ENCODE measurements around the gene SYNPO2. TPM values are rescaled to one million over a fixed set of nuclear protein-coding genes. Genes with fewer than 3 reads are reported as not detected.

The SYNPO2 gene
- total and polyA plus RNA-seq, 4 donors, result 85.9 to 1,531 (median 273) TPM

GRCh38 chr4:118985170-118986000, 96.7 kb downstream of the SYNPO2 start:
- intact Hi-C loops (cut with DNase I), result loop anchor here (5.0 to 10.0 kb wide), 5 partner anchors 117 to 1069 kb away; partner anchors contain the start of genes MYOZ2 (in 1 of the 2) and USP53 (in 1 of the 2)
- H3K27me3 ChIP-seq (ENCODE audit: control insufficient read depth in 1 of 2, insufficient read depth in 2 of 2, low read length in 1 of 2), result no peaks in the 10 kb centered on the region
- H3K27ac ChIP-seq (ENCODE audit: low read depth in 1 of 2, low read length in 2 of 2), result peak overlapping the region; percentile 49 to 54
- no peaks in the 10 kb centered on the region for H3K36me3 ChIP-seq (ENCODE audit: control insufficient read depth in 1 of 2, insufficient read depth in 2 of 2, low read length in 1 of 2)
- H3K4me1 ChIP-seq (ENCODE audit: control insufficient read depth in 1 of 2, insufficient read depth in 2 of 2, low read length in 2 of 2), result peaks cover 16 to 18% of the 10 kb centered on the region in 2 donors
- H3K4me3 ChIP-seq (ENCODE audit: low read length in 2 of 2), result no peak overlapping the region
- WGBS, 2 donors, result 64 to 70% methylated on average over 5 of the region's 5 CpGs
- DNase-seq, result no peak
- no peak for ATAC-seq (ENCODE audit: low FRiP score)
- H3K9me3 ChIP-seq (ENCODE audit: control insufficient read depth, low read length), result no peaks in the 10 kb centered on the region

GRCh38 chr4:118987959-118988634, 99.4 kb downstream of the SYNPO2 start:
- WGBS, 2 donors, result 10 to 12% methylated on average over 1 of the region's 1 CpG
- DNase-seq (no peak), ATAC-seq (ENCODE audit: low FRiP score) (no peak)
- H3K27ac ChIP-seq (ENCODE audit: low read depth in 1 of 2, low read length in 2 of 2), result peak overlapping the region in 1 of 2 donors; percentile 98
- no peaks in the 10 kb centered on the region for H3K36me3 ChIP-seq (ENCODE audit: control insufficient read depth in 1 of 2, insufficient read depth in 2 of 2, low read length in 1 of 2)
- H3K9me3 ChIP-seq (ENCODE audit: control insufficient read depth, low read length), result no peaks in the 10 kb centered on the region
- H3K27me3 ChIP-seq (ENCODE audit: control insufficient read depth in 1 of 2, insufficient read depth in 2 of 2, low read length in 1 of 2), result no peaks in the 10 kb centered on the region
- peaks cover 16 to 21% of the 10 kb centered on the region in 2 donors for H3K4me1 ChIP-seq (ENCODE audit: control insufficient read depth in 1 of 2, insufficient read depth in 2 of 2, low read length in 2 of 2)
- intact Hi-C loops (cut with DNase I), result loop anchor here (5.0 to 10.0 kb wide), 5 partner anchors 114 to 1067 kb away; partner anchors contain the start of genes MYOZ2 (in 1 of the 2) and USP53 (in 1 of the 2)
- H3K4me3 ChIP-seq (ENCODE audit: low read length in 2 of 2), result no peak overlapping the region

- ATAC-seq (ENCODE audit: low FRiP score), result peak; percentile 11
These were observed 100.0 kb downstream of the SYNPO2 start for GRCh38 chr4:118988635-118988972.

GRCh38 chr4:118989098-118990080, 100.7 kb downstream of the SYNPO2 start:
- Histone ChIP-seq H3K4me1 (ENCODE audit: control insufficient read depth in 1 of 2, insufficient read depth in 2 of 2, low read length in 2 of 2) (peaks cover 9 to 21% of the 10 kb centered on the region in 2 donors), H3K4me3 (ENCODE audit: low read length in 2 of 2) (no peak overlapping the region), H3K36me3 (ENCODE audit: control insufficient read depth in 1 of 2, insufficient read depth in 2 of 2, low read length in 1 of 2) (no peaks in the 10 kb centered on the region), H3K27ac (ENCODE audit: low read depth in 1 of 2, low read length in 2 of 2) (peak overlapping the region; percentile 91 to 98), H3K9me3 (ENCODE audit: control insufficient read depth, low read length) (no peaks in the 10 kb centered on the region), H3K27me3 (ENCODE audit: control insufficient read depth in 1 of 2, insufficient read depth in 2 of 2, low read length in 1 of 2) (no peaks in the 10 kb centered on the region)
- DNase-seq (no peak), ATAC-seq (ENCODE audit: low FRiP score) (peak; percentile 67)
- 41 to 50% methylated on average over 7 of the region's 7 CpGs for WGBS, 2 donors
- intact Hi-C loops (cut with DNase I), result loop anchor here (5.0 to 10.0 kb wide), 5 partner anchors 113 to 1065 kb away; partner anchors contain the start of genes MYOZ2 (in 1 of the 2) and USP53 (in 1 of the 2)

More at GRCh38 chr4:118988635-118988972, 100.0 kb downstream of the SYNPO2 start:
- Histone ChIP-seq H3K4me1 (ENCODE audit: control insufficient read depth in 1 of 2, insufficient read depth in 2 of 2, low read length in 2 of 2) (peaks cover 14 to 21% of the 10 kb centered on the region in 2 donors), H3K4me3 (ENCODE audit: low read length in 2 of 2) (no peak overlapping the region), H3K36me3 (ENCODE audit: control insufficient read depth in 1 of 2, insufficient read depth in 2 of 2, low read length in 1 of 2) (no peaks in the 10 kb centered on the region), H3K27me3 (ENCODE audit: control insufficient read depth in 1 of 2, insufficient read depth in 2 of 2, low read length in 1 of 2) (no peaks in the 10 kb centered on the region), H3K9me3 (ENCODE audit: control insufficient read depth, low read length) (no peaks in the 10 kb centered on the region), H3K27ac (ENCODE audit: low read depth in 1 of 2, low read length in 2 of 2) (peak overlapping the region; percentile 82 to 98)
- intact Hi-C loops (cut with DNase I), result loop anchor here (5.0 to 10.0 kb wide), 5 partner anchors 114 to 1066 kb away; partner anchors contain the start of genes MYOZ2 (in 1 of the 2) and USP53 (in 1 of the 2)
- no peak for DNase-seq
- WGBS, 2 donors, result 56 to 65% methylated on average over 4 of the region's 4 CpGs

- Histone ChIP-seq H3K4me1 (ENCODE audit: control insufficient read depth in 1 of 2, insufficient read depth in 2 of 2, low read length in 2 of 2) (peaks cover 8 to 10% of the 10 kb centered on the region in 2 donors), H3K27ac (ENCODE audit: low read depth in 1 of 2, low read length in 2 of 2) (peak overlapping the region; percentile 61 to 89), H3K36me3 (ENCODE audit: control insufficient read depth in 1 of 2, insufficient read depth in 2 of 2, low read length in 1 of 2) (no peaks in the 10 kb centered on the region), H3K4me3 (ENCODE audit: low read length in 2 of 2) (no peak overlapping the region), H3K27me3 (ENCODE audit: control insufficient read depth in 1 of 2, insufficient read depth in 2 of 2, low read length in 1 of 2) (no peaks in the 10 kb centered on the region), H3K9me3 (ENCODE audit: control insufficient read depth, low read length) (no peaks in the 10 kb centered on the region)
- intact Hi-C loops (cut with DNase I), result no loop called here
- ATAC-seq (ENCODE audit: low FRiP score) (no peak), DNase-seq (no peak)
- 81 to 89% methylated on average over 5 of the region's 5 CpGs for WGBS, 2 donors
These were observed 103.0 kb downstream of the SYNPO2 start for GRCh38 chr4:118991686-118992085.

- no peak for ATAC-seq (ENCODE audit: low FRiP score)
- H3K4me3 ChIP-seq (ENCODE audit: low read length in 2 of 2), result no peak overlapping the region
- peak overlapping the region; percentile 19 to 61 for H3K27ac ChIP-seq (ENCODE audit: low read depth in 1 of 2, low read length in 2 of 2)
- intact Hi-C loops (cut with DNase I), result no loop called here
- no peaks in the 10 kb centered on the region for H3K36me3 ChIP-seq (ENCODE audit: control insufficient read depth in 1 of 2, insufficient read depth in 2 of 2, low read length in 1 of 2)
- H3K9me3 ChIP-seq (ENCODE audit: control insufficient read depth, low read length), result no peaks in the 10 kb centered on the region
- peaks cover 8% of the 10 kb centered on the region in 2 donors for H3K4me1 ChIP-seq (ENCODE audit: control insufficient read depth in 1 of 2, insufficient read depth in 2 of 2, low read length in 2 of 2)
- no peaks in the 10 kb centered on the region for H3K27me3 ChIP-seq (ENCODE audit: control insufficient read depth in 1 of 2, insufficient read depth in 2 of 2, low read length in 1 of 2)
- 92 to 100% methylated on average over 1 of the region's 1 CpG for WGBS, 2 donors
- DNase-seq, result no peak
These were observed 103.5 kb downstream of the SYNPO2 start for GRCh38 chr4:118992149-118992548.

- Histone ChIP-seq H3K4me3 (ENCODE audit: low read length in 2 of 2) (no peak overlapping the region), H3K36me3 (ENCODE audit: control insufficient read depth in 1 of 2, insufficient read depth in 2 of 2, low read length in 1 of 2) (no peaks in the 10 kb centered on the region), H3K27me3 (ENCODE audit: control insufficient read depth in 1 of 2, insufficient read depth in 2 of 2, low read length in 1 of 2) (no peaks in the 10 kb centered on the region), H3K9me3 (ENCODE audit: control insufficient read depth, low read length) (no peaks in the 10 kb centered on the region), H3K4me1 (ENCODE audit: control insufficient read depth in 1 of 2, insufficient read depth in 2 of 2, low read length in 2 of 2) (peaks cover 6 to 8% of the 10 kb centered on the region in 2 donors), H3K27ac (ENCODE audit: low read depth in 1 of 2, low read length in 2 of 2) (no peak overlapping the region)
- 89 to 98% methylated on average over 2 of the region's 2 CpGs for WGBS, 2 donors
- intact Hi-C loops (cut with DNase I), result no loop called here
- DNase-seq (no peak), ATAC-seq (ENCODE audit: low FRiP score) (no peak)
These were observed 104.7 kb downstream of the SYNPO2 start for GRCh38 chr4:118993333-118993732.

- intact Hi-C loops (cut with DNase I), result no loop called here
These were observed 105.4 kb downstream of the SYNPO2 start for GRCh38 chr4:118994030-118994429.

More at GRCh38 chr4:118994030-118994429, 105.4 kb downstream of the SYNPO2 start:
- ATAC-seq (ENCODE audit: low FRiP score) (no peak), DNase-seq (no peak)
- no peak overlapping the region for H3K4me3 ChIP-seq (ENCODE audit: low read length in 2 of 2)
- H3K4me1 ChIP-seq (ENCODE audit: control insufficient read depth in 1 of 2, insufficient read depth in 2 of 2, low read length in 2 of 2), result peaks cover 5 to 11% of the 10 kb centered on the region in 2 donors
- H3K36me3 ChIP-seq (ENCODE audit: control insufficient read depth in 1 of 2, insufficient read depth in 2 of 2, low read length in 1 of 2), result no peaks in the 10 kb centered on the region
- 65 to 81% methylated on average over 5 of the region's 5 CpGs for WGBS, 2 donors
- H3K27me3 ChIP-seq (ENCODE audit: control insufficient read depth in 1 of 2, insufficient read depth in 2 of 2, low read length in 1 of 2), result no peaks in the 10 kb centered on the region
- no peaks in the 10 kb centered on the region for H3K9me3 ChIP-seq (ENCODE audit: control insufficient read depth, low read length)
- H3K27ac ChIP-seq (ENCODE audit: low read depth in 1 of 2, low read length in 2 of 2), result peak overlapping the region; percentile 33 to 76
